A549 (cell line): ENCODE data around the gene METTL16. TPM values are rescaled to one million over a fixed set of nuclear protein-coding genes. Genes with fewer than 3 reads are reported as not detected.
A peak's percentile ranks its signal among the peaks of the same experiment; 100 is the strongest.

Source experiments
- ATAC-seq, 2 experiments: fragments of 200-7000 bp in 1 of 2; fragments of >200 bp in 1 of 2; cut with Nextera tagmentation in 1 of 2; cut with Tn5 transposase in 1 of 2; 3 replicates each; pipeline versions ENCODE4 v1.8.0 to v1.9.1; 2018 to 2020; ENCODE audit warnings: mild to moderate bottlenecking in 1 of 2, moderate library complexity in 1 of 2
- CTCF ChIA-PET: fragments of 300-600 bp; sonication (Branson Sonifier 250); formaldehyde crosslinking; extraction: SDS; loops from one replicate; lab custom pipeline; 2021; ENCODE audit warnings: antibody characterized with exemption, inconsistent platforms; lab: Yijun Ruan, JAX
- POLR2A ChIA-PET: fragments of 350-600 bp; formaldehyde crosslinking; extraction: SDS; loops from one replicate; lab custom pipeline; 2021; ENCODE audit warnings: antibody characterized with exemption, inconsistent platforms; lab: Yijun Ruan, JAX
- DNase-seq, 2 experiments: peaks; one replicate each; pipeline versions ENCODE4 v3.0.0 to v3.0.0-alpha.2; 2011 to 2016; ENCODE audit warnings: low read depth in 1 of 2, low spot score in 1 of 2
- FAIRE-seq: peaks from 2 replicates; lab custom pipeline; 2011; peaks lifted over from hg19 to GRCh38; lab: Jason Lieb, UNC
- H3K27ac ChIP-seq, 2 experiments: fragments of >200 bp; sonication (Bioruptor Twin); formaldehyde crosslinking; 3 replicates each; pipeline ENCODE4 v1.5.1; 2016 to 2017
- H3K4me1 ChIP-seq: fragments of >200 bp; sonication (Bioruptor Twin); formaldehyde crosslinking; 3 replicates; pipeline ENCODE4 v1.6.1; 2016
- H3K4me2 ChIP-seq: fragments of >200 bp; sonication (Bioruptor Twin); formaldehyde crosslinking; 3 replicates; pipeline ENCODE4 v1.6.1; 2016
- H3K4me3 ChIP-seq: fragments of >200 bp; sonication (Bioruptor Twin); formaldehyde crosslinking; 3 replicates; pipeline ENCODE4 v1.5.1; 2016
- H3K9me3 ChIP-seq: fragments of >200 bp; sonication (Bioruptor Twin); formaldehyde crosslinking; 3 replicates; pipeline ENCODE4 v1.6.1; 2016
- CBX2 ChIP-seq: fragments of 200-600 bp; sonication (generic); IDR thresholded peaks from 2 replicates; pipeline ENCODE4 v1.6.1; 2016; ENCODE audit warnings: low read depth, mild to moderate bottlenecking, borderline replicate concordance
- CEBPB ChIP-seq, 2 experiments: fragments of >200 bp in 1 of 2; sonication (Bioruptor Twin) in 1 of 2; formaldehyde crosslinking in 1 of 2; IDR thresholded peaks; 2 replicates each; pipeline ENCODE4 v1.6.1; 2012 to 2016
- CHD2 ChIP-seq: fragments of 150-350 bp; IDR thresholded peaks from 2 replicates; pipeline ENCODE4 v1.6.1; 2014; ENCODE audit warnings: low read length; ENCODE audit not compliant: partially characterized antibody
- CTCF ChIP-seq: fragments of >200 bp; sonication (Bioruptor Twin); formaldehyde crosslinking; IDR thresholded peaks from 3 replicates; pipeline ENCODE4 v1.5.1; 2016
- EHF ChIP-seq: fragments of 250-450 bp; sonication (Bioruptor Pico); IDR thresholded peaks from 2 replicates; pipeline ENCODE4 v1.5.0; 2020; ENCODE audit warnings: mild to moderate bottlenecking
- EP300 ChIP-seq, 2 experiments: fragments of >200 bp; sonication (Bioruptor Twin); formaldehyde crosslinking; IDR thresholded peaks; 2 replicates in 1 of 2; 3 replicates in 1 of 2; pipeline ENCODE4 v1.6.1; 2016 to 2017
- FOSB ChIP-seq: fragments of 250-450 bp; sonication (Bioruptor Pico); IDR thresholded peaks from 2 replicates; pipeline ENCODE4 v1.5.0; 2020; ENCODE audit warnings: mild to moderate bottlenecking, moderate library complexity
- FOSL2 ChIP-seq, 2 experiments: fragments of 450-650 bp in 1 of 2; fragments of >200 bp in 1 of 2; sonication (Bioruptor Twin) in 1 of 2; formaldehyde crosslinking; IDR thresholded peaks; 2 replicates each; pipeline versions ENCODE4 v1.5.0 to v1.6.1; 2016 to 2020; ENCODE audit warnings: mild to moderate bottlenecking in 1 of 2, moderate library complexity in 1 of 2
- FOXS1 ChIP-seq: fragments of 250-450 bp; sonication (Bioruptor Pico); IDR thresholded peaks from 2 replicates; pipeline ENCODE4 v1.5.0; 2020; ENCODE audit warnings: mild to moderate bottlenecking, moderate library complexity
- GATA3 ChIP-seq: IDR thresholded peaks from 2 replicates; pipeline ENCODE4 v1.6.1; 2012; ENCODE audit warnings: borderline replicate concordance
- HDAC2 ChIP-seq: fragments of 200-600 bp; sonication (generic); IDR thresholded peaks from 2 replicates; pipeline ENCODE4 v1.6.1; 2016
- HOXB13 ChIP-seq: fragments of 250-450 bp; sonication (Bioruptor Pico); IDR thresholded peaks from 2 replicates; pipeline ENCODE4 v1.5.0; 2020; ENCODE audit warnings: low read depth, mild to moderate bottlenecking, moderate library complexity
- HOXB5 ChIP-seq: fragments of 250-450 bp; sonication (Bioruptor Pico); IDR thresholded peaks from 2 replicates; pipeline ENCODE4 v1.5.0; 2020; ENCODE audit warnings: mild to moderate bottlenecking, moderate library complexity
- KDM5A ChIP-seq: fragments of 200-600 bp; sonication (generic); IDR thresholded peaks from 2 replicates; pipeline ENCODE4 v1.6.1; 2016; ENCODE audit warnings: antibody characterized with exemption, mild to moderate bottlenecking
- MAZ ChIP-seq: fragments of 150-350 bp; IDR thresholded peaks from 2 replicates; pipeline ENCODE4 v1.6.1; 2014; ENCODE audit warnings: antibody characterized with exemption, low read depth, low read length, borderline replicate concordance
- NFE2L2 ChIP-seq: fragments of 150-350 bp; conservative IDR thresholded peaks from 2 replicates; pipeline ENCODE4 v1.6.1; 2014; ENCODE audit warnings: low read length
- NPAS2 ChIP-seq: fragments of 250-450 bp; sonication (Bioruptor Pico); IDR thresholded peaks from 2 replicates; pipeline ENCODE4 v1.8.0; 2022; ENCODE audit warnings: mild to moderate bottlenecking, moderate library complexity, borderline replicate concordance
- RAD21 ChIP-seq, 2 experiments: fragments of >200 bp in 1 of 2; sonication (Bioruptor Twin) in 1 of 2; formaldehyde crosslinking in 1 of 2; IDR thresholded peaks in 1 of 2; conservative IDR thresholded peaks in 1 of 2; 2 replicates in 1 of 2; 3 replicates in 1 of 2; pipeline ENCODE4 v1.6.1; 2012 to 2018; ENCODE audit warnings: inconsistent platforms in 1 of 2
- RARB ChIP-seq: fragments of 250-450 bp; sonication (Bioruptor Pico); IDR thresholded peaks from 2 replicates; pipeline ENCODE4 v1.8.0; 2021; ENCODE audit warnings: mild to moderate bottlenecking, moderate library complexity
- ZC3H11A ChIP-seq: fragments of 450-650 bp; IDR thresholded peaks from 2 replicates; pipeline ENCODE4 v1.6.1; 2014; ENCODE audit warnings: antibody characterized with exemption, mild to moderate bottlenecking
- ZFP36 ChIP-seq: fragments of 450-650 bp; IDR thresholded peaks from 2 replicates; pipeline ENCODE4 v1.6.1; 2014; ENCODE audit warnings: borderline replicate concordance; ENCODE audit not compliant: partially characterized antibody
- WGBS: methylation state at CpG from one replicate; pipeline ENCODE4 v1.1.6; 2017; ENCODE audit errors: missing lambda C conversion rate; 5-methylcytosine and 5-hydroxymethylcytosine counted together
- polyA plus RNA-seq, 4 experiments: library from polyadenylated mRNA; depleted of rRNA in 3 of 4; stranded (reverse); fragments of >200 nt; fragmentation: RNase III in 1 of 4; extraction: RNeasy Plus Mini Kit Qiagen cat#74134 plus additional on column Dnase treatment in 1 of 4; gene quantifications; 2 replicates in 3 of 4; 3 replicates in 1 of 4; pipeline ENCODE4 v1.2.3, GENCODE V29; 2011 to 2017
- TF ChIP-seq, protein P1 (sequence below): fragments of >200 bp; sonication (Bioruptor Twin); formaldehyde crosslinking; IDR thresholded peaks from 3 replicates; pipeline ENCODE4 v1.6.1; 2016
- TF ChIP-seq, protein P2 (sequence below): IDR thresholded peaks from 2 replicates; pipeline ENCODE4 v1.6.1; 2012; ENCODE audit warnings: low read depth, borderline replicate concordance
- TF ChIP-seq, protein P3 (sequence below): fragments of >200 bp; sonication (Bioruptor Twin); formaldehyde crosslinking; IDR thresholded peaks from 2 replicates; pipeline ENCODE4 v1.6.1; 2016
- TF ChIP-seq, protein P4 (sequence below): fragments of 450-650 bp; IDR thresholded peaks from 2 replicates; pipeline ENCODE4 v1.6.1; 2014; ENCODE audit warnings: antibody characterized with exemption

METTL16 gene
- polyA plus RNA-seq, 2 of the 4 experiments (the other 2 are of a cell fraction), result 26.5 to 58.0 TPM

DNA sequence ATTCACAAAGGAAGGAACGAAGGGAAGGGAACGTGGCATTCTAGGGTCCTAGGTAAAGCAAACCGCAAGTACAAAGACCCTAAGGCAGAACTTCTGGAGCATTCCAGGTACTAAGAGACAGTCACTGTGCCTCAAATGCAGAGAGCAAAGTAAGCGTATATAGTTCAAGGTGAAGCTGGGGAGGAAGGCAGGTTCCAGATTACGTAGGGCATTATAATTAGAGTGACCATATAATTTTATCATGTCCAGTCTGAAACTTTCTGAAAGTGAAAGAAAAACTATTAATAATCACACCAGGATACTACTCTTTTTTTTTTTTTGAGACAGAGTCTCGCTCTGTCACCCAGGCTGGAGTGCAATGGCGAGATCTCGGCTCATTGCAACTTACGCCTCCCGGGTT lies 25.7 kb downstream of the METTL16 start:
- H3K9me3 ChIP-seq, result no peaks in the 10 kb centered on the region
- ChIA-PET CTCF (interaction anchor here (0.7 to 1.1 kb wide), 3 partner anchors 16 to 103 kb away, joined by 3 read pairs; no protein-coding TSS in a partner anchor), POLR2A (no interaction called here)
- H3K4me2 ChIP-seq, result peak overlapping the region; percentile 62
- 94% methylated on average over 10 of the region's 10 CpGs for WGBS
- H3K27ac ChIP-seq, result peak overlapping the region; percentile 28 to 77; a peak in 5 of 6 replicates
- peaks cover 25% of the 10 kb centered on the region for H3K4me1 ChIP-seq
- no peak for DNase-seq
- ATAC-seq, result peak in 1 of 2 experiments; percentile 40; a peak in 1 of 6 replicates
- FAIRE-seq, result no peak
- no peak overlapping the region for H3K4me3 ChIP-seq
- TF ChIP-seq, protein P1, sequence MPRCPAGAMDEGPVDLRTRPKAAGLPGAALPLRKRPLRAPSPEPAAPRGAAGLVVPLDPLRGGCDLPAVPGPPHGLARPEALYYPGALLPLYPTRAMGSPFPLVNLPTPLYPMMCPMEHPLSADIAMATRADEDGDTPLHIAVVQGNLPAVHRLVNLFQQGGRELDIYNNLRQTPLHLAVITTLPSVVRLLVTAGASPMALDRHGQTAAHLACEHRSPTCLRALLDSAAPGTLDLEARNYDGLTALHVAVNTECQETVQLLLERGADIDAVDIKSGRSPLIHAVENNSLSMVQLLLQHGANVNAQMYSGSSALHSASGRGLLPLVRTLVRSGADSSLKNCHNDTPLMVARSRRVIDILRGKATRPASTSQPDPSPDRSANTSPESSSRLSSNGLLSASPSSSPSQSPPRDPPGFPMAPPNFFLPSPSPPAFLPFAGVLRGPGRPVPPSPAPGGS, result no peak
- TF ChIP-seq FOSB (CRISPR knock-in tag) (no peak), MAZ (no peak), RARB (CRISPR knock-in tag) (no peak), ZC3H11A (no peak), ZFP36 (no peak), CHD2 (no peak), EP300 (IDR thresholded peaks at IDR 0.05) (no peak)
- TF ChIP-seq, protein P2, sequence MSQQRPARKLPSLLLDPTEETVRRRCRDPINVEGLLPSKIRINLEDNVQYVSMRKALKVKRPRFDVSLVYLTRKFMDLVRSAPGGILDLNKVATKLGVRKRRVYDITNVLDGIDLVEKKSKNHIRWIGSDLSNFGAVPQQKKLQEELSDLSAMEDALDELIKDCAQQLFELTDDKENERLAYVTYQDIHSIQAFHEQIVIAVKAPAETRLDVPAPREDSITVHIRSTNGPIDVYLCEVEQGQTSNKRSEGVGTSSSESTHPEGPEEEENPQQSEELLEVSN, result no peak

DNA sequence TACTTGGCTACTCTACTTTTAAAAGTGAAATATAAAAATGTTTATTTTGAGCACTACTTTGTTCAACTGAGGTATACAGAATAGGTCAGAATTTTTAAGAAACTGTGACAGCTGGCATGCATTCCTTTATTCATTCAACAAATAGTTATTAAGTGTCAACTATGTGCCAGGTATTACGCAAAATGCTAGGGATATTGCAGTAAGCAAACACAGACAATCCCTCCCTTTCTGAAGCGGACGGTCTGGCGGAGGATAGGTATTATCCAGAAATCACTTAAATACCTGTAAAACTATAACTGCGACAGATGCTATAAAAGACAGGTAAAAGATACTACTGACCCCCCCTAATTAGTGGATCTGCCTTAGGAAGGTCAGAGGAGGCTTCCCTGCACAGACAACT lies 26.1 kb downstream of the METTL16 start:
- Histone ChIP-seq H3K4me3 (no peak overlapping the region), H3K4me2 (peak overlapping the region; percentile 62), H3K27ac (peak overlapping the region; percentile 28 to 77; a peak in 5 of 6 replicates), H3K4me1 (peaks cover 23% of the 10 kb centered on the region), H3K9me3 (no peaks in the 10 kb centered on the region)
- 69% methylated on average over 5 of the region's 5 CpGs for WGBS
- ChIA-PET POLR2A (no interaction called here), CTCF (interaction anchor here (0.7 to 1.6 kb wide), 3 partner anchors 16 to 189 kb away, joined by 3 to 4 read pairs (median 3); no protein-coding TSS in a partner anchor)
- DNase-seq (peak in 1 of 2 experiments; percentile 32), FAIRE-seq (no peak), ATAC-seq (peak in 1 of 2 experiments; percentile 40; a peak in 3 of 6 replicates)
- TF ChIP-seq CEBPB (IDR thresholded peaks at IDR 0.05) (peak; percentile 93 to 97), RAD21 (conservative IDR thresholded peaks at IDR 0.05 in 1 of 2, IDR thresholded peaks at IDR 0.05 in 1 of 2) (no peak), EHF (no peak), KDM5A (no peak)
- TF ChIP-seq, protein P3, sequence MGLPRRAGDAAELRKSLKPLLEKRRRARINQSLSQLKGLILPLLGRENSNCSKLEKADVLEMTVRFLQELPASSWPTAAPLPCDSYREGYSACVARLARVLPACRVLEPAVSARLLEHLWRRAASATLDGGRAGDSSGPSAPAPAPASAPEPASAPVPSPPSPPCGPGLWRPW, result peak; percentile 26; the same call in 1 of the 2 replicates

DNA sequence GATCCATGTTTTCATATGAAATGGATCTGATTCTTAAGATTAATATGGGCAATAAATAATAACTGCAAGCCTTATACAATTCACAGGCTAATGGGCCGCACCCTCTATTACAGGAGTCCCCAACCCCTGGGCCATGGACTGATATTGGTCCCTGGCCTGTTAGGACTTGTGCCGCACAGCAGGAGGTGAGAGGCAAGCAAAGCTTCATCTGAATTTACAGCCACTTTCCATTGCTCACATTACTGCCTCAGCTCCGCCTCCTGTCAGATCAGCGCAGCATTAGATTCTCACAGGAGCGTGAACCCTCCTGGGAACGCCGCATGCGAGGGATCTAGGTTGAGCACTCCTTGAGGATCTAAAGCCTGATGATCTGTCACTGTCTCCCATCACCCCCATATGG lies 26.8 kb downstream of the METTL16 start:
- CTCF ChIA-PET, result interaction anchor here (1.0 to 1.6 kb wide), 3 partner anchors 69 to 190 kb away, joined by 3 to 5 read pairs (median 4); no protein-coding TSS in a partner anchor
- ATAC-seq (peak in 1 of 2 experiments; percentile 27; a peak in 2 of 6 replicates), FAIRE-seq (no peak), DNase-seq (no peak)
- TF ChIP-seq FOSL2 (IDR thresholded peaks at IDR 0.05) (no peak), FOSL2 (CRISPR knock-in tag; IDR thresholded peaks at IDR 0.05) (no peak), HOXB5 (CRISPR knock-in tag) (no peak), NPAS2 (CRISPR knock-in tag) (no peak), CBX2 (no peak), CTCF (no peak), FOXS1 (no peak), NFE2L2 (no peak), HOXB13 (no peak), GATA3 (no peak), HDAC2 (no peak)
- TF ChIP-seq, protein P4, sequence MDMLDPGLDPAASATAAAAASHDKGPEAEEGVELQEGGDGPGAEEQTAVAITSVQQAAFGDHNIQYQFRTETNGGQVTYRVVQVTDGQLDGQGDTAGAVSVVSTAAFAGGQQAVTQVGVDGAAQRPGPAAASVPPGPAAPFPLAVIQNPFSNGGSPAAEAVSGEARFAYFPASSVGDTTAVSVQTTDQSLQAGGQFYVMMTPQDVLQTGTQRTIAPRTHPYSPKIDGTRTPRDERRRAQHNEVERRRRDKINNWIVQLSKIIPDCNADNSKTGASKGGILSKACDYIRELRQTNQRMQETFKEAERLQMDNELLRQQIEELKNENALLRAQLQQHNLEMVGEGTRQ, result no peak
- Histone ChIP-seq H3K9me3 (no peaks in the 10 kb centered on the region), H3K4me2 (no peak overlapping the region; the same call in 2 of the 3 replicates), H3K27ac (no peak overlapping the region), H3K4me1 (peaks cover 23% of the 10 kb centered on the region), H3K4me3 (no peak overlapping the region)
- WGBS, result 96% methylated on average over 8 of the region's 8 CpGs
- POLR2A ChIA-PET, result interaction anchor here (0.6 kb wide), 1 partner anchor 20 kb away, joined by 3 read pairs; no protein-coding TSS in a partner anchor
